Fibroblast of lung (primary cell): Measurements from ENCODE around the gene P3H1. TPM values are rescaled to one million over a fixed set of nuclear protein-coding genes. Genes with fewer than 3 reads are reported as not detected.

ENCODE experiments used
- DNase-seq, 2 donors: peaks; one replicate each; pipeline versions ENCODE4 v3.0.0 to v3.0.0-alpha.2; 2010; ENCODE audit warnings: low read depth in 2 of 2
- H2AFZ ChIP-seq: 2 replicates; pipeline ENCODE4 v1.5.1; 2012; ENCODE audit warnings: low read length, control low read depth, inconsistent platforms
- H3K27ac ChIP-seq: 2 replicates; pipeline ENCODE4 v1.5.1; 2011; ENCODE audit warnings: low read length, control low read depth; ENCODE audit not compliant: insufficient read depth
- H3K27me3 ChIP-seq: 2 replicates; pipeline ENCODE4 v1.5.1; 2011; ENCODE audit warnings: mild to moderate bottlenecking, low read length; ENCODE audit not compliant: control insufficient read depth, insufficient read depth
- H3K36me3 ChIP-seq: 2 replicates; pipeline ENCODE4 v1.5.1; 2011; ENCODE audit warnings: low read length; ENCODE audit not compliant: control insufficient read depth, insufficient read depth
- H3K4me1 ChIP-seq: 2 replicates; pipeline ENCODE4 v1.5.1; 2011; ENCODE audit warnings: low read length; ENCODE audit not compliant: control insufficient read depth, insufficient read depth; ENCODE audit errors: extremely low read depth
- H3K4me2 ChIP-seq: 2 replicates; pipeline ENCODE4 v1.5.1; 2011; ENCODE audit warnings: low read length, control low read depth; ENCODE audit not compliant: insufficient read depth; ENCODE audit errors: extremely low read depth
- H3K4me3 ChIP-seq, 4 experiments: fragments of 200-600 bp in 1 of 4; sonication (generic) in 1 of 4; replicated peaks in 1 of 4; 2 replicates each; pipeline ENCODE4 v1.5.1; 2011 to 2016; ENCODE audit warnings: low read length in 4 of 4, low read depth in 3 of 4, mild to moderate bottlenecking in 3 of 4, control low read depth in 2 of 4, inconsistent platforms in 1 of 4, mixed read lengths in 1 of 4; ENCODE audit not compliant: insufficient read depth in 1 of 4; ENCODE audit errors: control extremely low read depth in 1 of 4
- H3K79me2 ChIP-seq: 2 replicates; pipeline ENCODE4 v1.5.1; 2012; ENCODE audit warnings: mild to moderate bottlenecking, low read length, inconsistent platforms; ENCODE audit not compliant: control insufficient read depth, insufficient read depth
- H3K9ac ChIP-seq: 2 replicates; pipeline ENCODE4 v1.5.1; 2011; ENCODE audit warnings: mild to moderate bottlenecking, low read length, control low read depth; ENCODE audit not compliant: insufficient read depth
- H3K9me3 ChIP-seq: 2 replicates; pipeline ENCODE4 v1.5.1; 2012; ENCODE audit warnings: low read depth, low read length; ENCODE audit not compliant: control insufficient read depth, insufficient read depth
- H4K20me1 ChIP-seq: 2 replicates; pipeline ENCODE4 v1.5.1; 2011; ENCODE audit warnings: low read length; ENCODE audit not compliant: control insufficient read depth, insufficient read depth; ENCODE audit errors: extremely low read depth
- CTCF ChIP-seq, 2 donors: IDR thresholded peaks in 1 of 2; conservative IDR thresholded peaks in 1 of 2; 1 replicate in 1 of 2; 2 replicates in 1 of 2; pipeline ENCODE4 v1.5.1; 2011 to 2012; ENCODE audit warnings: low read length in 2 of 2, control low read depth in 1 of 2, inconsistent platforms in 1 of 2, low read depth in 1 of 2, mild to moderate bottlenecking in 1 of 2
- EZH2 ChIP-seq: IDR thresholded peaks from 2 replicates; pipeline ENCODE4 v1.5.1; 2012; ENCODE audit warnings: low read length, control low read depth, mild to moderate bottlenecking; ENCODE audit errors: missing control alignments
- polyA plus RNA-seq, 2 donors: library from polyadenylated mRNA; depleted of rRNA in 1 of 2; stranded (reverse) in 1 of 2; unstranded in 1 of 2; fragments of >200 nt; gene quantifications; 2 replicates each; pipeline ENCODE4 v1.2.1, GENCODE V29; 2011 to 2012; ENCODE audit warnings: missing spikeins in 1 of 2
- total RNA-seq: library from RNA; depleted of rRNA; stranded (reverse); fragments of >200 nt; gene quantifications from 2 replicates; pipeline ENCODE4 v1.2.1, GENCODE V29; 2014

Gene P3H1
- total and polyA plus RNA-seq, 2 donors (not counting 1 experiment from before 2014, with no cell fraction given), result 68.5 to 108 TPM

- Histone ChIP-seq H3K27me3 (no peaks in the 10 kb centered on the region), H3K79me2 (peaks cover 9% of the 10 kb centered on the region), H3K27ac (no peak overlapping the region), H3K9ac (no peak overlapping the region), H3K4me1 (no peaks in the 10 kb centered on the region), H3K4me2 (no peak overlapping the region), H2AFZ (no peak overlapping the region), H3K36me3 (peaks cover 16% of the 10 kb centered on the region), H3K4me3 (no peak overlapping the region), H3K9me3 (no peaks in the 10 kb centered on the region), H4K20me1 (no peaks in the 10 kb centered on the region)
- DNase-seq, result no peak
- TF ChIP-seq CTCF (conservative IDR thresholded peaks at IDR 0.05 in 1 of 2, IDR thresholded peaks at IDR 0.05 in 1 of 2; ENCODE audit: low read depth in 1 of 2, low read length in 2 of 2), result no peak
- TF ChIP-seq EZH2, result no peak
These were observed 62.9 kb downstream of the P3H1 start for GRCh38 chr1:42703888-42704464.

- Histone ChIP-seq H3K79me2 (peaks cover 34% of the 10 kb centered on the region), H3K4me3 (no peak overlapping the region), H3K9me3 (no peaks in the 10 kb centered on the region), H4K20me1 (no peaks in the 10 kb centered on the region), H3K4me2 (no peak overlapping the region), H3K4me1 (no peaks in the 10 kb centered on the region), H3K9ac (no peak overlapping the region), H3K36me3 (peaks cover 23% of the 10 kb centered on the region), H3K27me3 (no peaks in the 10 kb centered on the region), H2AFZ (no peak overlapping the region), H3K27ac (no peak overlapping the region)
- DNase-seq, result no peak
- no peak for TF ChIP-seq EZH2
- TF ChIP-seq CTCF (conservative IDR thresholded peaks at IDR 0.05 in 1 of 2, IDR thresholded peaks at IDR 0.05 in 1 of 2; ENCODE audit: low read depth in 1 of 2, low read length in 2 of 2), result no peak
These were observed 66.8 kb downstream of the P3H1 start for GRCh38 chr1:42700006-42700405.

GRCh38 chr1:42698081-42698813 is 68.6 kb downstream of the P3H1 start:
- Histone ChIP-seq H3K9ac (no peak overlapping the region), H2AFZ (no peak overlapping the region), H3K4me1 (no peaks in the 10 kb centered on the region), H3K79me2 (peaks cover 49% of the 10 kb centered on the region), H3K4me3 (no peak overlapping the region), H3K4me2 (no peak overlapping the region), H3K27me3 (no peaks in the 10 kb centered on the region), H3K27ac (no peak overlapping the region), H3K36me3 (peaks cover 20% of the 10 kb centered on the region), H4K20me1 (no peaks in the 10 kb centered on the region), H3K9me3 (no peaks in the 10 kb centered on the region)
- DNase-seq, result no peak
- TF ChIP-seq EZH2 (no peak), CTCF (conservative IDR thresholded peaks at IDR 0.05 in 1 of 2, IDR thresholded peaks at IDR 0.05 in 1 of 2; ENCODE audit: low read depth in 1 of 2, low read length in 2 of 2) (no peak)

Other genes with a start within 250 kb of the P3H1 start
- gene PPIH, start 108.6 kb downstream of the P3H1 start, total RNA-seq, result 13.1 and 19.0 TPM in 2 replicates
- gene PPIH, start 108.6 kb downstream of the P3H1 start, polyA plus RNA-seq, result 32.3 and 56.5 TPM in 2 replicates
- 500 and 795 TPM in 2 replicates for gene YBX1, start 84.6 kb downstream of the P3H1 start, total RNA-seq
- 799 and 1,134 TPM in 2 replicates for gene YBX1, start 84.6 kb downstream of the P3H1 start, polyA plus RNA-seq
- gene CLDN19, start 26.8 kb downstream of the P3H1 start, total RNA-seq, result not detected in 2 replicates
- not detected in 2 replicates for gene CLDN19, start 26.8 kb downstream of the P3H1 start, polyA plus RNA-seq
- gene C1orf50, start 221 bp upstream of the P3H1 start, total RNA-seq, result 4.4 and 5.9 TPM in 2 replicates
- gene C1orf50, start 221 bp upstream of the P3H1 start, polyA plus RNA-seq, result 7.8 and 9.5 TPM in 2 replicates
- 0.17 TPM in 1 of 2 replicates, not detected in the other for gene TMEM269, start 18.0 kb upstream of the P3H1 start, total RNA-seq
- gene TMEM269, start 18.0 kb upstream of the P3H1 start, polyA plus RNA-seq, result 0.06 and 0.10 TPM in 2 replicates
- 17.2 and 37.2 TPM in 2 replicates for gene ERMAP, start 50.1 kb upstream of the P3H1 start, total RNA-seq
- gene ERMAP, start 50.1 kb upstream of the P3H1 start, polyA plus RNA-seq, result 16.3 and 19.4 TPM in 2 replicates
- gene SVBP, start 50.4 kb upstream of the P3H1 start, total RNA-seq, result 21.6 and 24.9 TPM in 2 replicates
- gene SVBP, start 50.4 kb upstream of the P3H1 start, polyA plus RNA-seq, result 20.9 and 33.4 TPM in 2 replicates
- gene ZNF691, start 79.6 kb upstream of the P3H1 start, total RNA-seq, result 9.0 and 11.1 TPM in 2 replicates
- 5.8 TPM in 2 replicates for gene ZNF691, start 79.6 kb upstream of the P3H1 start, polyA plus RNA-seq
- gene SLC2A1, start 191.8 kb upstream of the P3H1 start, total RNA-seq, result 17.2 and 56.5 TPM in 2 replicates
- gene SLC2A1, start 191.8 kb upstream of the P3H1 start, polyA plus RNA-seq, result 29.5 and 29.9 TPM in 2 replicates